ENCODE measurements around the gene TRMT1L. TPM values are rescaled to one million over a fixed set of nuclear protein-coding genes. Genes with fewer than 3 reads are reported as not detected.
"Not testable (repeated sequence)": the region's sequence is repeated elsewhere in the genome, so short reads cannot be mapped to it uniquely, and the experiment has no call there.

Gene TRMT1L
- 25.6 TPM for total RNA-seq
- long read RNA-seq, full-length matches to known transcripts, result 36 of 40 reads
- long read RNA-seq, partial matches to known transcripts, result 1 of 40 reads
- long read RNA-seq, other reads (novel, unspliced or antisense), result 3 of 40 reads

GRCh38 chr1:185156854-185157598 lies at the start of gene TRMT1L, which contains the start of gene SWT1:
Gene TRMT1L (minus strand): TSS chr1:185156953. CDS start chr1:185156712, 241 bp downstream.
Gene SWT1 (plus strand): TSS chr1:185157167. CDS start chr1:185160842, 3,675 bp downstream.
- DNase-seq (peak; percentile 100), ATAC-seq (ENCODE audit: poor library complexity) (peak; percentile 96)
- intact Hi-C loops (cut with DNase I), result no loop called here

- intact Hi-C loops (cut with DNase I), result no loop called here
- DNase-seq (no peak), ATAC-seq (ENCODE audit: poor library complexity) (no peak)
Observed at GRCh38 chr1:185200889-185201288, 44.1 kb upstream of the TRMT1L start.

- intact Hi-C loops (cut with DNase I); DNase-seq: not testable (repeated sequence)
Observed at GRCh38 chr1:185198712-185199111, 42.0 kb upstream of the TRMT1L start.

GRCh38 chr1:185193756-185194155 lies 37.0 kb upstream of the TRMT1L start:
- no peak for ATAC-seq (ENCODE audit: poor library complexity)
- intact Hi-C loops (cut with DNase I), result no loop called here
- DNase-seq, result no peak

More at GRCh38 chr1:185198712-185199111, 42.0 kb upstream of the TRMT1L start:
- ATAC-seq (ENCODE audit: poor library complexity), result not testable (repeated sequence)

- intact Hi-C loops (cut with DNase I), result no loop called here
- DNase-seq (no peak), ATAC-seq (ENCODE audit: poor library complexity) (peak; percentile 65)
Observed at GRCh38 chr1:185170291-185170848, 13.6 kb upstream of the TRMT1L start.

- no peak for DNase-seq
- ATAC-seq (ENCODE audit: poor library complexity), result no peak
- intact Hi-C loops (cut with DNase I), result no loop called here
Observed at GRCh38 chr1:185166106-185166505, 9.4 kb upstream of the TRMT1L start.

GRCh38 chr1:185162491-185162890 lies 5.7 kb upstream of the TRMT1L start:
- ATAC-seq (ENCODE audit: poor library complexity) (no peak), DNase-seq (no peak)
- intact Hi-C loops (cut with DNase I), result no loop called here

- ATAC-seq (ENCODE audit: poor library complexity) (no peak), DNase-seq (no peak)
- intact Hi-C loops (cut with DNase I), result no loop called here
Observed at GRCh38 chr1:185159966-185160365, 3.2 kb upstream of the TRMT1L start.

GRCh38 chr1:185158800-185159199 lies 2.0 kb upstream of the TRMT1L start:
- DNase-seq (no peak), ATAC-seq (ENCODE audit: poor library complexity) (no peak)
- intact Hi-C loops (cut with DNase I), result no loop called here

GRCh38 chr1:185157599-185158412 lies 1.1 kb upstream of the TRMT1L start:
- intact Hi-C loops (cut with DNase I), result no loop called here
- ATAC-seq (ENCODE audit: poor library complexity), result no peak
- no peak for DNase-seq

GRCh38 chr1:185156288-185156853 lies 382 bp downstream of the TRMT1L start:
- ATAC-seq (ENCODE audit: poor library complexity), result peak; percentile 63
- intact Hi-C loops (cut with DNase I), result no loop called here
- DNase-seq, result no peak

- DNase-seq (no peak), ATAC-seq (ENCODE audit: poor library complexity) (no peak)
- intact Hi-C loops (cut with DNase I), result no loop called here
Observed at GRCh38 chr1:185155600-185156287, 1.0 kb downstream of the TRMT1L start.

- ATAC-seq (ENCODE audit: poor library complexity) (no peak), DNase-seq (no peak)
- intact Hi-C loops (cut with DNase I), result no loop called here
Observed at GRCh38 chr1:185154912-185155513, 1.7 kb downstream of the TRMT1L start.

GRCh38 chr1:185152187-185152767 lies 4.5 kb downstream of the TRMT1L start:
- ATAC-seq (ENCODE audit: poor library complexity) (no peak), DNase-seq (no peak)
- intact Hi-C loops (cut with DNase I), result no loop called here

GRCh38 chr1:185151215-185151614 lies 5.5 kb downstream of the TRMT1L start:
- ATAC-seq (ENCODE audit: poor library complexity) (no peak), DNase-seq (no peak)
- intact Hi-C loops (cut with DNase I), result no loop called here

GRCh38 chr1:185144233-185144632 lies 12.5 kb downstream of the TRMT1L start:
- ATAC-seq (ENCODE audit: poor library complexity) (no peak), DNase-seq (no peak)
- intact Hi-C loops (cut with DNase I), result no loop called here

- DNase-seq (no peak), ATAC-seq (ENCODE audit: poor library complexity) (no peak)
- intact Hi-C loops (cut with DNase I), result no loop called here
Observed at GRCh38 chr1:185139246-185139645, 17.5 kb downstream of the TRMT1L start.
